IMR-90 (cell line): ENCODE results near the gene HYDIN. TPM values are rescaled to one million over a fixed set of nuclear protein-coding genes. Genes with fewer than 3 reads are reported as not detected.

Source experiments
- ATAC-seq: fragments of 200-7000 bp; cut with Tn5 transposase; 2 replicates; pipeline ENCODE4 v1.9.1; 2020; ENCODE audit warnings: low read depth, mild to moderate bottlenecking, moderate library complexity
- BruUV-seq: library from RNA; stranded (reverse); fragments of 400-500 nt; replicated peaks from 2 replicates; lab custom pipeline; 2021; lab: Mats Ljungman, UMichigan
- CTCF ChIA-PET: fragments of 300-600 bp; formaldehyde crosslinking; extraction: SDS; loops from one replicate; lab custom pipeline; 2021; ENCODE audit warnings: antibody characterized with exemption; lab: Yijun Ruan, JAX
- POLR2A ChIA-PET: fragments of 300-600 bp; sonication (Branson Sonifier 250); formaldehyde crosslinking; loops from one replicate; lab custom pipeline; 2022; ENCODE audit warnings: antibody characterized with exemption; ENCODE audit not compliant: unreplicated experiment; lab: Charles Lee
- DNase-seq: peaks from one replicate; pipeline ENCODE4 v3.0.0; 2013
- H2AFZ ChIP-seq: replicated peaks from 2 replicates; pipeline ENCODE3; 2013; ENCODE audit warnings: low read length, mild to moderate bottlenecking; ENCODE audit not compliant: poor library complexity
- H2AK5ac ChIP-seq: 2 replicates; pipeline ENCODE4 v1.6.1; 2013; ENCODE audit warnings: low read depth, low read length, inconsistent platforms
- H2AK9ac ChIP-seq: replicated peaks from 2 replicates; pipeline ENCODE3; 2013; ENCODE audit warnings: mild to moderate bottlenecking, low read depth, low read length, moderate library complexity; ENCODE audit not compliant: poor library complexity
- H2BK120ac ChIP-seq: 2 replicates; pipeline ENCODE4 v1.6.1; 2013; ENCODE audit warnings: low read depth, low read length, inconsistent platforms
- H2BK15ac ChIP-seq: 3 replicates; pipeline ENCODE4 v1.6.1; 2013; ENCODE audit warnings: low read depth, low read length, inconsistent platforms
- H2BK20ac ChIP-seq: 2 replicates; pipeline ENCODE4 v1.6.1; 2013; ENCODE audit warnings: low read depth, mild to moderate bottlenecking, inconsistent platforms, low read length, moderate library complexity
- H2BK5ac ChIP-seq: 2 replicates; pipeline ENCODE4 v1.6.1; 2013; ENCODE audit warnings: mild to moderate bottlenecking, low read depth, low read length, inconsistent platforms; ENCODE audit not compliant: poor library complexity, severe bottlenecking
- H3K14ac ChIP-seq: replicated peaks from 2 replicates; pipeline ENCODE4 v1.6.1; 2013; ENCODE audit warnings: low read depth, low read length, inconsistent platforms
- H3K18ac ChIP-seq: 2 replicates; pipeline ENCODE4 v1.6.1; 2013; ENCODE audit warnings: low read depth, low read length, control low read depth
- H3K23ac ChIP-seq: 2 replicates; pipeline ENCODE4 v1.6.1; 2013; ENCODE audit warnings: low read depth, low read length, inconsistent platforms
- H3K27ac ChIP-seq: 2 replicates; pipeline ENCODE4 v1.5.1; 2013; ENCODE audit warnings: mild to moderate bottlenecking, control low read depth, low read length; ENCODE audit not compliant: insufficient read depth
- H3K27me3 ChIP-seq: 2 replicates; pipeline ENCODE4 v1.6.1; 2013; ENCODE audit warnings: low read length; ENCODE audit not compliant: control insufficient read depth, insufficient read depth
- H3K36me3 ChIP-seq: 2 replicates; pipeline ENCODE4 v1.6.1; 2013; ENCODE audit warnings: low read length, mixed read lengths; ENCODE audit not compliant: control insufficient read depth, insufficient read depth
- H3K4ac ChIP-seq: 2 replicates; pipeline ENCODE4 v1.6.1; 2013; ENCODE audit warnings: low read depth, low read length, inconsistent platforms
- H3K4me1 ChIP-seq: 2 replicates; pipeline ENCODE4 v1.6.1; 2013; ENCODE audit warnings: low read length, mixed read lengths; ENCODE audit not compliant: control insufficient read depth, insufficient read depth
- H3K4me2 ChIP-seq: 2 replicates; pipeline ENCODE4 v1.6.1; 2013; ENCODE audit warnings: low read depth, mild to moderate bottlenecking, control low read depth, low read length, moderate library complexity
- H3K4me3 ChIP-seq: 2 replicates; pipeline ENCODE4 v1.5.1; 2013; ENCODE audit warnings: low read depth, mild to moderate bottlenecking, control low read depth, low read length, moderate library complexity; ENCODE audit not compliant: insufficient read depth
- H3K56ac ChIP-seq: 2 replicates; pipeline ENCODE4 v1.6.1; 2013; ENCODE audit warnings: low read length, inconsistent platforms; ENCODE audit not compliant: insufficient read depth; ENCODE audit errors: extremely low read depth
- H3K79me1 ChIP-seq, 2 experiments: 2 replicates each; pipeline ENCODE4 v1.6.1; 2013; ENCODE audit warnings: low read length in 2 of 2, inconsistent platforms in 1 of 2, low read depth in 1 of 2
- H3K9ac ChIP-seq: 2 replicates; pipeline ENCODE4 v1.6.1; 2013; ENCODE audit warnings: low read depth, low read length, control low read depth
- H3K9me1 ChIP-seq: 2 replicates; pipeline ENCODE4 v1.6.1; 2013; ENCODE audit warnings: low read length, inconsistent platforms; ENCODE audit not compliant: insufficient read depth
- H3K9me3 ChIP-seq: 2 replicates; pipeline ENCODE4 v1.6.1; 2013; ENCODE audit warnings: low read length; ENCODE audit not compliant: control insufficient read depth, insufficient read depth
- H4K20me1 ChIP-seq: 2 replicates; pipeline ENCODE4 v1.6.1; 2013; ENCODE audit warnings: low read length, inconsistent platforms; ENCODE audit not compliant: insufficient read depth
- H4K5ac ChIP-seq: 2 replicates; pipeline ENCODE4 v1.6.1; 2013; ENCODE audit warnings: mild to moderate bottlenecking, low read depth, low read length, control low read depth
- H4K8ac ChIP-seq, 2 experiments: 2 replicates each; pipeline ENCODE4 v1.6.1; 2013; ENCODE audit warnings: low read depth in 2 of 2, low read length in 2 of 2, control low read depth in 1 of 2, inconsistent platforms in 1 of 2
- H4K91ac ChIP-seq: 2 replicates; pipeline ENCODE4 v1.6.1; 2013; ENCODE audit warnings: low read depth, low read length, inconsistent platforms; ENCODE audit not compliant: insufficient read depth
- BHLHE40 ChIP-seq: fragments of 150-350 bp; IDR thresholded peaks from 2 replicates; pipeline ENCODE4 v1.6.1; 2016; ENCODE audit warnings: mild to moderate bottlenecking, low read depth, low read length
- MAFK ChIP-seq: IDR thresholded peaks from 2 replicates; pipeline ENCODE4 v1.6.1; 2012; ENCODE audit warnings: low read depth, low read length, improper control_type of control experiment
- MAZ ChIP-seq: IDR thresholded peaks from 2 replicates; pipeline ENCODE4 v1.6.1; 2012; ENCODE audit warnings: low read depth, mild to moderate bottlenecking, low read length, improper control_type of control experiment, moderate library complexity, borderline replicate concordance
- MXI1 ChIP-seq: IDR thresholded peaks from 2 replicates; pipeline ENCODE4 v1.6.1; 2012; ENCODE audit warnings: low read depth, mild to moderate bottlenecking, low read length, moderate library complexity, borderline replicate concordance
- NFE2L2 ChIP-seq: fragments of 150-350 bp; IDR thresholded peaks from 2 replicates; pipeline ENCODE4 v1.6.1; 2016; ENCODE audit warnings: low read depth, mild to moderate bottlenecking, low read length
- SMC3 ChIP-seq: fragments of 150-350 bp; IDR thresholded peaks from 2 replicates; pipeline ENCODE4 v1.6.1; 2016; ENCODE audit warnings: low read depth, mild to moderate bottlenecking, antibody characterized with exemption, low read length, moderate library complexity
- WGBS, 2 experiments: methylation state at CpG; one replicate each; pipeline versions ENCODE4 v1.1.5 to v1.1.7; 2013; ENCODE audit warnings: missing lambda C conversion rate in 2 of 2; ENCODE audit not compliant: insufficient read length in 1 of 2; ENCODE audit errors: extremely low coverage in 2 of 2; 5-methylcytosine and 5-hydroxymethylcytosine counted together
- dilution Hi-C: fragments of 300-500 bp; cut with HindIII; formaldehyde crosslinking; loops from one replicate; pipeline ENCODE4 v1.14.3; 2018; ENCODE audit warnings: low sequenced_read_pairs; ENCODE audit not compliant: unreplicated experiment
- in situ Hi-C: fragments of 300-500 bp; cut with MboI; formaldehyde crosslinking; loops from 3 replicates; pipeline ENCODE4 v1.14.3; 2019; ENCODE audit warnings: low sequenced_read_pairs, inconsistent platforms, mixed read lengths
- intact Hi-C: fragments of 100-400 bp; cut with micrococcal nuclease; formaldehyde crosslinking; loops from 2 replicates; pipeline ENCODE4 v1.10.0; 2022
- polyA plus RNA-seq, 3 experiments: library from polyadenylated mRNA; depleted of rRNA; stranded (reverse); fragments of >200 nt; gene quantifications; 2 replicates each; pipeline ENCODE4 v1.2.3, GENCODE V29; 2012; ENCODE audit warnings: low replicate concordance in 1 of 3
- total RNA-seq: library from RNA; depleted of rRNA; stranded (reverse); fragments of >200 nt; gene quantifications from 2 replicates; pipeline ENCODE4 v1.2.3, GENCODE V29; 2012
- TF ChIP-seq, protein P1 (sequence below): fragments of 150-350 bp; IDR thresholded peaks from 2 replicates; pipeline ENCODE4 v1.6.1; 2017; ENCODE audit warnings: mild to moderate bottlenecking, antibody characterized with exemption, low read length, low read depth
- TF ChIP-seq, protein P2 (sequence below): conservative IDR thresholded peaks from 2 replicates; pipeline ENCODE4 v1.5.1; 2012; ENCODE audit warnings: mild to moderate bottlenecking, low read depth, low read length, improper control_type of control experiment

HYDIN gene
- total and polyA plus RNA-seq, 2 of the 4 experiments (the other 2 are of a cell fraction) = 0.18 to 0.27 TPM

DNA sequence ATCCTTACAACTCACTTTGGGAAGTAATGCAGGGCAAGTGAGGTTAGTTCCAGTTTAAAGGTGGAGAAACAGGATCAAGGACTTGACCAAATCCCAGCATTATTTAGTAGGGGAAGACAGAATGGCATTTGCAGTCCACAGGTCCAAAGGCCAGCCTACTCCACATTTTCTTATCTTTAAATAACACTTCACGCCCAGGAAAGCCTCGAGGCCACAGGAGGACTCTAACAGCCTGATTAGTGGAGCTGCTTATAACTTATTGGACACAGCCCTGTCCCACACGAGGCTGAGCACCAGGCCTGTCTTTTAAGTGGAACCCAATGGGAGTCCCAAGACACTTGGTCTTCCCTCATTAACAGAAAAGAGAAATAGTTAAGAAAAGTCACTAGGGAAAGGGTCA, 12.1 kb upstream of the HYDIN start:
- Histone ChIP-seq H4K20me1 (no peaks in the 10 kb centered on the region), H3K79me1 (no peaks in the 10 kb centered on the region), H2AK5ac (no peak overlapping the region), H3K4me1 (no peaks in the 10 kb centered on the region), H2BK20ac (no peak overlapping the region), H3K9ac (no peak overlapping the region), H2AK9ac (no peak overlapping the region), H3K56ac (no peak overlapping the region), H2BK5ac (no peak overlapping the region), H2BK15ac (no peak overlapping the region), H3K14ac (no peak overlapping the region), H4K5ac (no peak overlapping the region), H4K8ac (no peak overlapping the region), H2BK120ac (no peak overlapping the region), H3K4ac (no peak overlapping the region), H3K9me3 (no peaks in the 10 kb centered on the region), H3K9me1 (no peaks in the 10 kb centered on the region), H3K27me3 (no peaks in the 10 kb centered on the region), H3K36me3 (no peaks in the 10 kb centered on the region), H3K27ac (no peak overlapping the region), H3K23ac (no peak overlapping the region), H3K4me2 (no peak overlapping the region), H3K4me3 (no peak overlapping the region), H3K18ac (no peak overlapping the region), H2AFZ (no peak overlapping the region), H4K91ac (no peak overlapping the region)
- ATAC-seq (no peak), DNase-seq (no peak)
- CTCF ChIA-PET = no interaction called here
- dilution Hi-C loops (no loop called here), intact Hi-C loops (no loop called here), in situ Hi-C loops (no loop called here)
- TF ChIP-seq MXI1 = no peak
- no peak for TF ChIP-seq BHLHE40
- TF ChIP-seq MAFK = no peak
- TF ChIP-seq, protein P1, sequence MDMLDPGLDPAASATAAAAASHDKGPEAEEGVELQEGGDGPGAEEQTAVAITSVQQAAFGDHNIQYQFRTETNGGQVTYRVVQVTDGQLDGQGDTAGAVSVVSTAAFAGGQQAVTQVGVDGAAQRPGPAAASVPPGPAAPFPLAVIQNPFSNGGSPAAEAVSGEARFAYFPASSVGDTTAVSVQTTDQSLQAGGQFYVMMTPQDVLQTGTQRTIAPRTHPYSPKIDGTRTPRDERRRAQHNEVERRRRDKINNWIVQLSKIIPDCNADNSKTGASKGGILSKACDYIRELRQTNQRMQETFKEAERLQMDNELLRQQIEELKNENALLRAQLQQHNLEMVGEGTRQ = no peak
- TF ChIP-seq MAZ = no peak
- TF ChIP-seq, protein P2, sequence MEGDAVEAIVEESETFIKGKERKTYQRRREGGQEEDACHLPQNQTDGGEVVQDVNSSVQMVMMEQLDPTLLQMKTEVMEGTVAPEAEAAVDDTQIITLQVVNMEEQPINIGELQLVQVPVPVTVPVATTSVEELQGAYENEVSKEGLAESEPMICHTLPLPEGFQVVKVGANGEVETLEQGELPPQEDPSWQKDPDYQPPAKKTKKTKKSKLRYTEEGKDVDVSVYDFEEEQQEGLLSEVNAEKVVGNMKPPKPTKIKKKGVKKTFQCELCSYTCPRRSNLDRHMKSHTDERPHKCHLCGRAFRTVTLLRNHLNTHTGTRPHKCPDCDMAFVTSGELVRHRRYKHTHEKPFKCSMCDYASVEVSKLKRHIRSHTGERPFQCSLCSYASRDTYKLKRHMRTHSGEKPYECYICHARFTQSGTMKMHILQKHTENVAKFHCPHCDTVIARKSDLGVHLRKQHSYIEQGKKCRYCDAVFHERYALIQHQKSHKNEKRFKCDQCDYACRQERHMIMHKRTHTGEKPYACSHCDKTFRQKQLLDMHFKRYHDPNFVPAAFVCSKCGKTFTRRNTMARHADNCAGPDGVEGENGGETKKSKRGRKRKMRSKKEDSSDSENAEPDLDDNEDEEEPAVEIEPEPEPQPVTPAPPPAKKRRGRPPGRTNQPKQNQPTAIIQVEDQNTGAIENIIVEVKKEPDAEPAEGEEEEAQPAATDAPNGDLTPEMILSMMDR = no peak
- no peak for TF ChIP-seq NFE2L2
- TF ChIP-seq SMC3 = no peak
- no TSS peak for BruUV-seq
- WGBS, 2 experiments = no CpG with 5 or more reads among the region's 3 CpGs
- POLR2A ChIA-PET = no interaction called here
